SK-N-SH (cell line): ENCODE results near the gene GRK5. TPM values are rescaled to one million over a fixed set of nuclear protein-coding genes. Genes with fewer than 3 reads are reported as not detected.

Source experiments
- CTCF ChIA-PET: fragments of 300-600, 350-600 bp; formaldehyde crosslinking; extraction: SDS; loops from one replicate; lab custom pipeline; 2021; lab: Yijun Ruan, JAX
- POLR2A ChIA-PET: fragments of 350-600 bp; sonication (Branson Sonifier 250); formaldehyde crosslinking; extraction: SDS; loops from one replicate; lab custom pipeline; 2020; ENCODE audit warnings: antibody characterized with exemption, inconsistent platforms; lab: Yijun Ruan, JAX
- DNase-seq: peaks from one replicate; pipeline ENCODE4 v3.0.0; 2012
- H2AFZ ChIP-seq: fragments of 200-600 bp; sonication (generic); 2 replicates; pipeline ENCODE4 v1.8.1; 2016; ENCODE audit warnings: antibody characterized with exemption, mild to moderate bottlenecking, low read depth
- H3F3A ChIP-seq: fragments of 200-600 bp; sonication (generic); replicated peaks from 2 replicates; pipeline ENCODE3; 2016; ENCODE audit warnings: antibody characterized with exemption, mild to moderate bottlenecking; ENCODE audit not compliant: insufficient read depth
- H3K27ac ChIP-seq, 2 experiments: fragments of 200-500 bp in 1 of 2; fragments of 200-600 bp in 1 of 2; sonication (Bioruptor generic) in 1 of 2; sonication (generic), shearing (Covaris generic) in 1 of 2; 2 replicates each; pipeline versions ENCODE4 v1.5.1 to v1.6.1; 2014 to 2016; ENCODE audit warnings: low read depth in 2 of 2, inconsistent platforms in 1 of 2, low read length in 1 of 2, mild to moderate bottlenecking in 1 of 2, mixed read lengths in 1 of 2
- H3K27me3 ChIP-seq: fragments of 200-600 bp; sonication (generic), shearing (Covaris generic); 2 replicates; pipeline ENCODE4 v1.6.1; 2016; ENCODE audit warnings: mixed run types; ENCODE audit not compliant: insufficient read depth
- H3K36me3 ChIP-seq, 2 experiments: fragments of 200-500 bp in 1 of 2; fragments of 200-600 bp in 1 of 2; sonication (Bioruptor generic) in 1 of 2; sonication (generic) in 1 of 2; replicated peaks in 1 of 2; 2 replicates each; pipeline versions ENCODE3 to v1.5.1; 2014 to 2016; ENCODE audit warnings: low read length in 1 of 2, mild to moderate bottlenecking in 1 of 2; ENCODE audit not compliant: insufficient read depth in 2 of 2, control insufficient read depth in 1 of 2
- H3K4me1 ChIP-seq, 2 experiments: fragments of 200-500 bp in 1 of 2; fragments of 200-600 bp in 1 of 2; sonication (Bioruptor generic) in 1 of 2; sonication (generic), shearing (Covaris generic) in 1 of 2; 2 replicates each; pipeline versions ENCODE4 v1.5.1 to v1.6.1; 2014 to 2016; ENCODE audit warnings: low read depth in 1 of 2, low read length in 1 of 2, mixed run types in 1 of 2; ENCODE audit not compliant: insufficient read depth in 2 of 2, control insufficient read depth in 1 of 2
- H3K4me2 ChIP-seq: fragments of 200-600 bp; sonication (generic), shearing (Covaris generic); 2 replicates; pipeline ENCODE4 v1.6.1; 2017; ENCODE audit warnings: mixed run types
- H3K4me3 ChIP-seq, 2 experiments: fragments of 200-500 bp in 1 of 2; fragments of 200-600 bp in 1 of 2; sonication (Bioruptor generic) in 1 of 2; sonication (generic), shearing (Covaris generic) in 1 of 2; 2 replicates each; pipeline versions ENCODE4 v1.5.1 to v1.8.1; 2014 to 2016; ENCODE audit warnings: low read depth in 2 of 2, inconsistent platforms in 1 of 2, low read length in 1 of 2, mild to moderate bottlenecking in 1 of 2, mixed read lengths in 1 of 2, moderate library complexity in 1 of 2
- H3K79me2 ChIP-seq: fragments of 200-600 bp; sonication (generic); 2 replicates; pipeline ENCODE4 v1.8.1; 2017; ENCODE audit warnings: mild to moderate bottlenecking; ENCODE audit not compliant: insufficient read depth
- H3K9ac ChIP-seq: fragments of 200-600 bp; sonication (generic); 2 replicates; pipeline ENCODE4 v1.6.1; 2017; ENCODE audit warnings: mixed run types
- H3K9me2 ChIP-seq: fragments of 200-600 bp; sonication (generic); 2 replicates; pipeline ENCODE4 v1.6.1; 2017; ENCODE audit warnings: mixed run types
- H3K9me3 ChIP-seq: fragments of 200-600 bp; sonication (generic); 2 replicates; pipeline ENCODE4 v1.6.1; 2017; ENCODE audit warnings: mixed run types, mild to moderate bottlenecking, moderate library complexity
- H4K20me1 ChIP-seq: fragments of 200-600 bp; sonication (generic); 2 replicates; pipeline ENCODE4 v1.6.1; 2017; ENCODE audit warnings: mild to moderate bottlenecking, mixed run types; ENCODE audit not compliant: insufficient read depth
- EP300 ChIP-seq, 2 experiments: IDR thresholded peaks; 2 replicates each; pipeline versions ENCODE4 v1.4.0 to v1.6.1; 2012; ENCODE audit warnings: borderline replicate concordance in 1 of 2, low read depth in 1 of 2, low read length in 1 of 2
- FOSL2 ChIP-seq: IDR thresholded peaks from 2 replicates; pipeline ENCODE4 v1.4.0; 2012; ENCODE audit warnings: low read depth, mild to moderate bottlenecking, moderate library complexity, borderline replicate concordance
- FOXM1 ChIP-seq: IDR thresholded peaks from 2 replicates; pipeline ENCODE4 v1.4.0; 2012; ENCODE audit warnings: low read depth, mild to moderate bottlenecking
- GATA2 ChIP-seq: sonication (generic); formaldehyde crosslinking; IDR thresholded peaks from 2 replicates; pipeline ENCODE4 v1.5.0; 2020; ENCODE audit warnings: mild to moderate bottlenecking, missing genetic modification reagents
- JUND ChIP-seq: IDR thresholded peaks from 2 replicates; pipeline ENCODE4 v1.4.0; 2012
- MEF2A ChIP-seq: IDR thresholded peaks from 2 replicates; pipeline ENCODE4 v1.4.0; 2012; ENCODE audit warnings: low read depth, borderline replicate concordance
- MXI1 ChIP-seq: IDR thresholded peaks from 2 replicates; pipeline ENCODE4 v1.6.1; 2012; ENCODE audit warnings: mild to moderate bottlenecking, low read depth, low read length, improper control_type of control experiment
- NFIC ChIP-seq: IDR thresholded peaks from 2 replicates; pipeline ENCODE4 v1.4.0; 2012; ENCODE audit warnings: borderline replicate concordance
- NRF1 ChIP-seq: IDR thresholded peaks from 2 replicates; pipeline ENCODE4 v1.6.1; 2012; ENCODE audit warnings: low read depth, mild to moderate bottlenecking, low read length
- POLR2AphosphoS5 ChIP-seq: IDR thresholded peaks from 2 replicates; pipeline ENCODE4 v1.6.1; 2012; ENCODE audit warnings: low read depth, low read length
- SIN3A ChIP-seq: IDR thresholded peaks from 2 replicates; pipeline ENCODE4 v1.6.1; 2012; ENCODE audit warnings: low read depth, mild to moderate bottlenecking, low read length, moderate library complexity, borderline replicate concordance
- SMC3 ChIP-seq: IDR thresholded peaks from 2 replicates; pipeline ENCODE4 v1.6.1; 2012; ENCODE audit warnings: low read depth, low read length, improper control_type of control experiment
- WGBS: methylation state at CpG from one replicate; pipeline ENCODE4 v1.1.6; 2017; ENCODE audit warnings: low lambda C conversion rate; 5-methylcytosine and 5-hydroxymethylcytosine counted together
- polyA plus RNA-seq, 3 experiments: library from polyadenylated mRNA; depleted of rRNA; stranded (reverse); fragments of >200 nt; gene quantifications; 2 replicates each; pipeline ENCODE4 v1.2.3, GENCODE V29; 2012
- TF ChIP-seq, protein P1 (sequence below): IDR thresholded peaks from 2 replicates; pipeline ENCODE4 v1.4.0; 2012; ENCODE audit warnings: low read depth, borderline replicate concordance
- TF ChIP-seq, protein P2 (sequence below): IDR thresholded peaks from 2 replicates; pipeline ENCODE4 v1.4.0; 2012; ENCODE audit warnings: low read depth, borderline replicate concordance
- TF ChIP-seq, protein P3 (sequence below): IDR thresholded peaks from 2 replicates; pipeline ENCODE4 v1.6.1; 2012; ENCODE audit warnings: mild to moderate bottlenecking, low read depth, low read length, moderate library complexity

The GRK5 gene
- polyA plus RNA-seq, 1 of the 3 experiments (the other 2 are of a cell fraction), result 12.1 TPM

DNA sequence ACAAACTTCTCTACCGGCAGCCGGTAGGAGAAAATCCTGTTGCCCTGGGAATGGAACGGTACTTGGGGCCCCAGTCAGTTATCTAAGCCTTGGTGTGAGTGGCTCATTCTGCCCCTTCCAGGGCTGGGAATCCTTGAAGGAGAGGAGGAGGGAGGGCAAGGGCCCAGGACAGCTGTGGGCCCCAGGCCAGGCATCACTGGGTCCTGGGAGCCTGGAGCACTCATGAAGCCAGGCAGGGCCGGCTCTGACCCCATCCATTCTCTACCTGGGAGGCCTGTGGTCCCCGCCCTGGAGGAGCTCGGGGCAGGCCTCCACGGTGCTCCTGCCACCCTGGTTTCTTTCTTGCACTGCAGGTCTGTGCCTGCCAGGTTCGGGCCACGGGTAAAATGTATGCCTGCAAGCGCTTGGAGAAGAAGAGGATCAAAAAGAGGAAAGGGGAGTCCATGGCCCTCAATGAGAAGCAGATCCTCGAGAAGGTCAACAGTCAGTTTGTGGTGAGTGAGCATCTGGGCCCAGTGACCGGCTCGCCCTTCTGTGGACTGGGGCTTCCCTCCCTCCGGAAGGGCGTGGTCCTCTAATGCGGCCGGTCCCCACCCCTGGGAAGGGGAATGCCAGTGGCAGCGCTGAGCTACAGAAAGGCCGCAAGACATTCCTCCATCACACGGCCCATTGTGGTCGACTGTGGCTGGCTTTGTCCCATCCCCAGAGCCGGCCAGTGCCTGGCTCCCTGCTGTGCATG is 223.8 kb downstream of the GRK5 start:
- H3K27ac ChIP-seq, result no peak overlapping the region
- no peak for TF ChIP-seq MEF2A
- no peak for TF ChIP-seq FOXM1
- no peak for TF ChIP-seq POLR2AphosphoS5
- TF ChIP-seq, protein P1, sequence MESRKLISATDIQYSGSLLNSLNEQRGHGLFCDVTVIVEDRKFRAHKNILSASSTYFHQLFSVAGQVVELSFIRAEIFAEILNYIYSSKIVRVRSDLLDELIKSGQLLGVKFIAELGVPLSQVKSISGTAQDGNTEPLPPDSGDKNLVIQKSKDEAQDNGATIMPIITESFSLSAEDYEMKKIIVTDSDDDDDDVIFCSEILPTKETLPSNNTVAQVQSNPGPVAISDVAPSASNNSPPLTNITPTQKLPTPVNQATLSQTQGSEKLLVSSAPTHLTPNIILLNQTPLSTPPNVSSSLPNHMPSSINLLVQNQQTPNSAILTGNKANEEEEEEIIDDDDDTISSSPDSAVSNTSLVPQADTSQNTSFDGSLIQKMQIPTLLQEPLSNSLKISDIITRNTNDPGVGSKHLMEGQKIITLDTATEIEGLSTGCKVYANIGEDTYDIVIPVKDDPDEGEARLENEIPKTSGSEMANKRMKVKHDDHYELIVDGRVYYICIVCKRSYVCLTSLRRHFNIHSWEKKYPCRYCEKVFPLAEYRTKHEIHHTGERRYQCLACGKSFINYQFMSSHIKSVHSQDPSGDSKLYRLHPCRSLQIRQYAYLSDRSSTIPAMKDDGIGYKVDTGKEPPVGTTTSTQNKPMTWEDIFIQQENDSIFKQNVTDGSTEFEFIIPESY, result no peak
- TF ChIP-seq JUND, result no peak
- TF ChIP-seq, all 33 proteins: peak for 0
- no peak overlapping the region for H3K4me2 ChIP-seq
- H3K9ac ChIP-seq, result no peak overlapping the region
- no peaks in the 10 kb centered on the region for H3K4me1 ChIP-seq
- no peak overlapping the region for H3K4me3 ChIP-seq
- H3K27me3 ChIP-seq, result no peaks in the 10 kb centered on the region
- no peaks in the 10 kb centered on the region for H3K79me2 ChIP-seq
- H3K9me3 ChIP-seq, result no peaks in the 10 kb centered on the region
- no peaks in the 10 kb centered on the region for H4K20me1 ChIP-seq
- H3K36me3 ChIP-seq, result peaks cover 3 to 5% of the 10 kb centered on the region in 2 experiments
- WGBS, result 87% methylated on average over 15 of the region's 22 CpGs
- H2AFZ ChIP-seq, result no peak overlapping the region
- no peaks in the 10 kb centered on the region for H3F3A ChIP-seq
- ChIA-PET POLR2A (no interaction called here), CTCF (interaction anchor here (1.0 to 3.3 kb wide), 3 partner anchors 9 to 225 kb away, joined by 5 to 19 read pairs (median 6); no protein-coding TSS in a partner anchor)
- H3K9me2 ChIP-seq, result no peaks in the 10 kb centered on the region
- no peak for DNase-seq

DNA sequence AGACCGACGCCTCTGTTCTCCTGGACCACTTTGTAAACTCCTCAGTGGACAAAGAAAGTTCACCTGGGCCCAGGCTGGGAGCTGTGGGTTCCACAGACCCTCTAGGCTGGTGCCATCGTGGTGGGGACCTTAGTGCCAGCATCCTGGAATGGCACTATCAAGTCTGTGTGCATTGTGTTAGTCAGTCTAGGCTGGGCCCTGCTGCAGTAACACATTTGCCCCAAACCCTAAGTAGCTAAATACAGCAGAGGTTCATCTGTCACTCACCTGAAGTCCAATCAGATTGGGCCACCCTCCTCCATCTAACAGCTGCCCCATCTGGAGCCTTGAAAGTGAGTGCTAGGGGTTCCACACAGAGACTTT is 224.4 kb downstream of the GRK5 start:
- POLR2A ChIA-PET, result interaction anchor here (0.7 kb wide), 1 partner anchor 12 kb away, joined by 3 read pairs; no protein-coding TSS in a partner anchor
- CTCF ChIA-PET, result interaction anchor here (1.0 to 3.8 kb wide), 5 partner anchors 10 to 233 kb away, joined by 5 to 20 read pairs (median 6); no protein-coding TSS in a partner anchor
- no peak overlapping the region for H3K27ac ChIP-seq
- H3K9ac ChIP-seq, result no peak overlapping the region
- no peaks in the 10 kb centered on the region for H3K9me2 ChIP-seq
- no peak overlapping the region for H2AFZ ChIP-seq
- H3K4me1 ChIP-seq, result no peaks in the 10 kb centered on the region
- no peak overlapping the region for H3K4me3 ChIP-seq
- H3K4me2 ChIP-seq, result no peak overlapping the region
- no peaks in the 10 kb centered on the region for H4K20me1 ChIP-seq
- H3K36me3 ChIP-seq, result peaks cover 3% of the 10 kb centered on the region in 2 experiments
- no peaks in the 10 kb centered on the region for H3K9me3 ChIP-seq
- WGBS, result 63% methylated on average over 3 of the region's 3 CpGs
- DNase-seq, result no peak
- no peaks in the 10 kb centered on the region for H3F3A ChIP-seq
- no peaks in the 10 kb centered on the region for H3K79me2 ChIP-seq
- H3K27me3 ChIP-seq, result no peaks in the 10 kb centered on the region
- TF ChIP-seq, protein P2, sequence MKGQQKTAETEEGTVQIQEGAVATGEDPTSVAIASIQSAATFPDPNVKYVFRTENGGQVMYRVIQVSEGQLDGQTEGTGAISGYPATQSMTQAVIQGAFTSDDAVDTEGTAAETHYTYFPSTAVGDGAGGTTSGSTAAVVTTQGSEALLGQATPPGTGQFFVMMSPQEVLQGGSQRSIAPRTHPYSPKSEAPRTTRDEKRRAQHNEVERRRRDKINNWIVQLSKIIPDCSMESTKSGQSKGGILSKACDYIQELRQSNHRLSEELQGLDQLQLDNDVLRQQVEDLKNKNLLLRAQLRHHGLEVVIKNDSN, result no peak
- no peak for TF ChIP-seq EP300 (IDR thresholded peaks at IDR 0.05; ENCODE audit: borderline replicate concordance in 1 of 2, low read depth in 1 of 2, low read length in 1 of 2)
- no peak for TF ChIP-seq MXI1
- TF ChIP-seq, protein P3, sequence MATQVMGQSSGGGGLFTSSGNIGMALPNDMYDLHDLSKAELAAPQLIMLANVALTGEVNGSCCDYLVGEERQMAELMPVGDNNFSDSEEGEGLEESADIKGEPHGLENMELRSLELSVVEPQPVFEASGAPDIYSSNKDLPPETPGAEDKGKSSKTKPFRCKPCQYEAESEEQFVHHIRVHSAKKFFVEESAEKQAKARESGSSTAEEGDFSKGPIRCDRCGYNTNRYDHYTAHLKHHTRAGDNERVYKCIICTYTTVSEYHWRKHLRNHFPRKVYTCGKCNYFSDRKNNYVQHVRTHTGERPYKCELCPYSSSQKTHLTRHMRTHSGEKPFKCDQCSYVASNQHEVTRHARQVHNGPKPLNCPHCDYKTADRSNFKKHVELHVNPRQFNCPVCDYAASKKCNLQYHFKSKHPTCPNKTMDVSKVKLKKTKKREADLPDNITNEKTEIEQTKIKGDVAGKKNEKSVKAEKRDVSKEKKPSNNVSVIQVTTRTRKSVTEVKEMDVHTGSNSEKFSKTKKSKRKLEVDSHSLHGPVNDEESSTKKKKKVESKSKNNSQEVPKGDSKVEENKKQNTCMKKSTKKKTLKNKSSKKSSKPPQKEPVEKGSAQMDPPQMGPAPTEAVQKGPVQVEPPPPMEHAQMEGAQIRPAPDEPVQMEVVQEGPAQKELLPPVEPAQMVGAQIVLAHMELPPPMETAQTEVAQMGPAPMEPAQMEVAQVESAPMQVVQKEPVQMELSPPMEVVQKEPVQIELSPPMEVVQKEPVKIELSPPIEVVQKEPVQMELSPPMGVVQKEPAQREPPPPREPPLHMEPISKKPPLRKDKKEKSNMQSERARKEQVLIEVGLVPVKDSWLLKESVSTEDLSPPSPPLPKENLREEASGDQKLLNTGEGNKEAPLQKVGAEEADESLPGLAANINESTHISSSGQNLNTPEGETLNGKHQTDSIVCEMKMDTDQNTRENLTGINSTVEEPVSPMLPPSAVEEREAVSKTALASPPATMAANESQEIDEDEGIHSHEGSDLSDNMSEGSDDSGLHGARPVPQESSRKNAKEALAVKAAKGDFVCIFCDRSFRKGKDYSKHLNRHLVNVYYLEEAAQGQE, result no peak
- no peak for TF ChIP-seq NFIC
- TF ChIP-seq GATA2 (CRISPR knock-in tag), result no peak
- no peak for TF ChIP-seq SIN3A
- TF ChIP-seq, protein P1, result no peak
- TF ChIP-seq FOSL2, result no peak
- no peak for TF ChIP-seq NRF1
- TF ChIP-seq SMC3, result no peak
- TF ChIP-seq, all 33 proteins: peak for 0
